Stimulated activated CD4-positive, alpha-beta T cell treated with anti-CD3 and anti-CD28 coated beads, TNF-alpha, amount 100 ng/mL, for 24 hours (primary cell): Measurements from ENCODE around the gene FICD.
"Not testable (repeated sequence)": the region's sequence is repeated elsewhere in the genome, so short reads cannot be mapped to it uniquely, and the experiment has no call there.

Source experiments
- DNase-seq, 3 experiments: peaks; one replicate each; pipeline ENCODE4 v3.0.0-alpha.2; 2020; ENCODE audit warnings: low read depth in 3 of 3

FICD gene

GRCh38 chr12:108514973-108515814, at the start of gene FICD:
FICD (plus strand) TSS chr12:108515277; CDS start chr12:108516973, 1,696 bp downstream.
- DNase-seq = peak; percentile 98 to 100 (median 100)

GRCh38 chr12:108465417-108465816, 49.7 kb upstream of the FICD start:
- no peak for DNase-seq

- DNase-seq = no peak
Observed at GRCh38 chr12:108468196-108468968, 46.7 kb upstream of the FICD start.

- DNase-seq = no peak
Observed at GRCh38 chr12:108473400-108474055, 41.5 kb upstream of the FICD start.

- DNase-seq = no peak
Observed at GRCh38 chr12:108475396-108475795, 39.7 kb upstream of the FICD start.

- no peak for DNase-seq
Observed at GRCh38 chr12:108477055-108477880, 37.8 kb upstream of the FICD start.

- no peak for DNase-seq
Observed at GRCh38 chr12:108477881-108478259, 37.2 kb upstream of the FICD start.

GRCh38 chr12:108478611-108479206, 36.4 kb upstream of the FICD start:
- DNase-seq = no peak

GRCh38 chr12:108479364-108480070, 35.6 kb upstream of the FICD start:
- no peak for DNase-seq

GRCh38 chr12:108482717-108483212, 32.3 kb upstream of the FICD start:
- no peak for DNase-seq

GRCh38 chr12:108483213-108484059, 31.6 kb upstream of the FICD start:
- DNase-seq = no peak

- no peak for DNase-seq
Observed at GRCh38 chr12:108484431-108484830, 30.6 kb upstream of the FICD start.

- no peak for DNase-seq
Observed at GRCh38 chr12:108484845-108485244, 30.2 kb upstream of the FICD start.

GRCh38 chr12:108485371-108485770, 29.7 kb upstream of the FICD start:
- not testable (repeated sequence) for DNase-seq

GRCh38 chr12:108487029-108487428, 28.0 kb upstream of the FICD start:
- DNase-seq = not testable (repeated sequence)

- no peak for DNase-seq
Observed at GRCh38 chr12:108491256-108491655, 23.8 kb upstream of the FICD start.

- peak in 1 of 3 experiments; percentile 26 for DNase-seq
Observed at GRCh38 chr12:108495054-108495453, 20.0 kb upstream of the FICD start.

GRCh38 chr12:108495823-108496579, 19.1 kb upstream of the FICD start:
- DNase-seq = no peak

- DNase-seq = no peak
Observed at GRCh38 chr12:108498136-108498535, 16.9 kb upstream of the FICD start.
